ENCODE measurements around the gene SMG9.

DNA sequence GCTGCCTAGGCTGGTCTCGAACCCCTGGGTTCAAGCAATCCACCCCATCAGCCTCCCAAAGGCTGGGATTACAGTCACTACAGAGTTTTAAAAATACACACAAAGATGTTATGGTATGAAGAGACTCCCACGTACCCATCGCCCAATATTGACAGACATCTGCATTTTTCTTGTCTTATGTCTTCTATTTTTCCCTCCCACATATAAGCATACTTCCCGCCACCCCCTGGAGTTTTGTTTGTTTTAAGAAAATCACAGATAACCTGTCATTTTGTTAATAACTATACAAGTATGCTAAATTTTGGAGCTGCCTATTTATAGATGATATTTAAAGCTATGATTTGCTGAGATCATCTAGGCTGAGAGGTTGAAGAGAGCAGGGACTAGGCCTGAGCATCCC, 6.2 kb upstream of the SMG9 start:
- TF ChIP-seq, protein P1, sequence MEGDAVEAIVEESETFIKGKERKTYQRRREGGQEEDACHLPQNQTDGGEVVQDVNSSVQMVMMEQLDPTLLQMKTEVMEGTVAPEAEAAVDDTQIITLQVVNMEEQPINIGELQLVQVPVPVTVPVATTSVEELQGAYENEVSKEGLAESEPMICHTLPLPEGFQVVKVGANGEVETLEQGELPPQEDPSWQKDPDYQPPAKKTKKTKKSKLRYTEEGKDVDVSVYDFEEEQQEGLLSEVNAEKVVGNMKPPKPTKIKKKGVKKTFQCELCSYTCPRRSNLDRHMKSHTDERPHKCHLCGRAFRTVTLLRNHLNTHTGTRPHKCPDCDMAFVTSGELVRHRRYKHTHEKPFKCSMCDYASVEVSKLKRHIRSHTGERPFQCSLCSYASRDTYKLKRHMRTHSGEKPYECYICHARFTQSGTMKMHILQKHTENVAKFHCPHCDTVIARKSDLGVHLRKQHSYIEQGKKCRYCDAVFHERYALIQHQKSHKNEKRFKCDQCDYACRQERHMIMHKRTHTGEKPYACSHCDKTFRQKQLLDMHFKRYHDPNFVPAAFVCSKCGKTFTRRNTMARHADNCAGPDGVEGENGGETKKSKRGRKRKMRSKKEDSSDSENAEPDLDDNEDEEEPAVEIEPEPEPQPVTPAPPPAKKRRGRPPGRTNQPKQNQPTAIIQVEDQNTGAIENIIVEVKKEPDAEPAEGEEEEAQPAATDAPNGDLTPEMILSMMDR (IDR thresholded peaks at IDR 0.05), result no peak
- TF ChIP-seq POLR2AphosphoS5 (IDR thresholded peaks at IDR 0.05), result no peak
- no peak for TF ChIP-seq POLR2A (IDR thresholded peaks at IDR 0.05)
